GM23338 (cell line): ENCODE measurements around the gene AACS. TPM values are rescaled to one million over a fixed set of nuclear protein-coding genes. Genes with fewer than 3 reads are reported as not detected.

ENCODE experiments used
- ATAC-seq: fragments of 200-7000 bp; cut with Tn5 transposase; 3 replicates; pipeline ENCODE4 v1.9.1; 2020
- DNase-seq: peaks from one replicate; pipeline ENCODE4 v3.0.0-alpha.2; 2015; ENCODE audit warnings: low spot score
- H2AFZ ChIP-seq: fragments of 200-600 bp; sonication (generic); 2 replicates; pipeline ENCODE4 v1.8.0; 2016; ENCODE audit warnings: antibody characterized with exemption, mild to moderate bottlenecking, moderate library complexity
- H3F3A ChIP-seq: fragments of 200-600 bp; sonication (generic); replicated peaks from 2 replicates; pipeline ENCODE4 v1.8.0; 2017; ENCODE audit warnings: antibody characterized with exemption, mixed run types, low read depth
- H3K27ac ChIP-seq: fragments of 200-600 bp; sonication (generic); 2 replicates; pipeline ENCODE4 v1.6.1; 2016; ENCODE audit warnings: low read depth
- H3K27me3 ChIP-seq: fragments of 200-600 bp; sonication (generic); 2 replicates; pipeline ENCODE4 v1.8.0; 2016; ENCODE audit warnings: mild to moderate bottlenecking, mixed run types, moderate library complexity; ENCODE audit not compliant: insufficient read depth
- H3K36me3 ChIP-seq: fragments of 200-600 bp; sonication (generic); 2 replicates; pipeline ENCODE4 v1.8.0; 2016; ENCODE audit warnings: mild to moderate bottlenecking; ENCODE audit not compliant: insufficient read depth
- H3K4me1 ChIP-seq: fragments of 200-600 bp; sonication (generic); 2 replicates; pipeline ENCODE4 v1.8.0; 2016; ENCODE audit warnings: mild to moderate bottlenecking, moderate library complexity; ENCODE audit not compliant: insufficient read depth
- H3K4me2 ChIP-seq: fragments of 200-600 bp; sonication (generic); 2 replicates; pipeline ENCODE4 v1.7.1; 2017; ENCODE audit warnings: mixed run types
- H3K4me3 ChIP-seq: fragments of 200-600 bp; sonication (generic); 2 replicates; pipeline ENCODE4 v1.6.1; 2016; ENCODE audit warnings: mixed run types
- H3K79me2 ChIP-seq: fragments of 200-600 bp; sonication (generic); replicated peaks from 2 replicates; pipeline ENCODE4 v1.8.0; 2017; ENCODE audit warnings: mild to moderate bottlenecking; ENCODE audit not compliant: insufficient read depth
- H3K9me2 ChIP-seq: fragments of 200-600 bp; sonication (generic); 2 replicates; pipeline ENCODE4 v1.8.0; 2017; ENCODE audit not compliant: insufficient read depth
- H4K20me1 ChIP-seq: fragments of 200-600 bp; sonication (generic); replicated peaks from 2 replicates; pipeline ENCODE4 v1.8.0; 2017; ENCODE audit warnings: mild to moderate bottlenecking; ENCODE audit not compliant: insufficient read depth
- H3K27ac Mint-ChIP-seq: 2 replicates; pipeline ENCODE4 v1.8.0; 2020; ENCODE audit warnings: inconsistent platforms, mild to moderate bottlenecking, moderate library complexity, mixed read lengths
- H3K27me3 Mint-ChIP-seq: 3 replicates; pipeline ENCODE4 v1.8.0; 2022; ENCODE audit warnings: low read depth, mild to moderate bottlenecking, moderate library complexity, mixed read lengths, inconsistent platforms; ENCODE audit not compliant: insufficient read depth, poor library complexity
- H3K36me3 Mint-ChIP-seq: 3 replicates; pipeline ENCODE4 v1.8.0; 2021; ENCODE audit warnings: low read depth, mild to moderate bottlenecking, inconsistent platforms, moderate library complexity, mixed read lengths
- H3K4me1 Mint-ChIP-seq: 3 replicates; pipeline ENCODE4 v1.8.0; 2020; ENCODE audit warnings: mild to moderate bottlenecking, inconsistent platforms, mixed read lengths
- H3K4me3 Mint-ChIP-seq: 3 replicates; pipeline ENCODE4 v1.8.0; 2021; ENCODE audit warnings: moderate library complexity, mild to moderate bottlenecking, inconsistent platforms, mixed read lengths
- H3K9me3 Mint-ChIP-seq: 3 replicates; pipeline ENCODE4 v1.8.0; 2020; ENCODE audit warnings: moderate library complexity, mild to moderate bottlenecking, inconsistent platforms, mixed read lengths
- CREB1 ChIP-seq: fragments of 250-450 bp; sonication (Bioruptor Pico); IDR thresholded peaks from 2 replicates; pipeline ENCODE4 v1.5.0; 2020; ENCODE audit warnings: low read depth, mild to moderate bottlenecking, moderate library complexity
- ETS1 ChIP-seq: IDR thresholded peaks from 2 replicates; pipeline ENCODE4 v1.6.1; 2016; ENCODE audit warnings: antibody characterized with exemption
- NANOG ChIP-seq: IDR thresholded peaks from 2 replicates; pipeline ENCODE4 v1.6.1; 2016; ENCODE audit warnings: antibody characterized with exemption, borderline replicate concordance
- STAT1 ChIP-seq: IDR thresholded peaks from one replicate; pipeline ENCODE4 v1.6.1; 2016; ENCODE audit warnings: antibody characterized with exemption; ENCODE audit not compliant: unreplicated experiment
- ZNF114 ChIP-seq: fragments of 250-450 bp; sonication (Bioruptor Pico); IDR thresholded peaks from 2 replicates; pipeline ENCODE4 v1.5.0; 2020; ENCODE audit warnings: mild to moderate bottlenecking, moderate library complexity
- ZNF331 ChIP-seq: fragments of 250-450 bp; sonication (Bioruptor Pico); IDR thresholded peaks from 2 replicates; pipeline ENCODE4 v1.5.0; 2020; ENCODE audit warnings: low read depth, mild to moderate bottlenecking, moderate library complexity
- polyA plus RNA-seq: library from polyadenylated mRNA; unstranded; fragments of >200 nt; fragmentation: Nextera tagmentation; extraction: Ambion mirVana; gene quantifications from 2 replicates; pipeline ENCODE4 v1.2.1, GENCODE V29; 2016
- total RNA-seq: library from RNA; depleted of rRNA; stranded (reverse); fragments of >200 nt; shearing (Covaris generic); gene quantifications from 2 replicates; pipeline ENCODE4 v1.2.3, GENCODE V29; 2014
- TF ChIP-seq, protein P1 (sequence below): fragments of 250-450 bp; sonication (Bioruptor Pico); IDR thresholded peaks from 2 replicates; pipeline ENCODE4 v1.5.0; 2020; ENCODE audit warnings: mild to moderate bottlenecking, moderate library complexity

Gene AACS
- total and polyA plus RNA-seq, 2 experiments from 2014 or later = 31.1 to 64.4 TPM

DNA sequence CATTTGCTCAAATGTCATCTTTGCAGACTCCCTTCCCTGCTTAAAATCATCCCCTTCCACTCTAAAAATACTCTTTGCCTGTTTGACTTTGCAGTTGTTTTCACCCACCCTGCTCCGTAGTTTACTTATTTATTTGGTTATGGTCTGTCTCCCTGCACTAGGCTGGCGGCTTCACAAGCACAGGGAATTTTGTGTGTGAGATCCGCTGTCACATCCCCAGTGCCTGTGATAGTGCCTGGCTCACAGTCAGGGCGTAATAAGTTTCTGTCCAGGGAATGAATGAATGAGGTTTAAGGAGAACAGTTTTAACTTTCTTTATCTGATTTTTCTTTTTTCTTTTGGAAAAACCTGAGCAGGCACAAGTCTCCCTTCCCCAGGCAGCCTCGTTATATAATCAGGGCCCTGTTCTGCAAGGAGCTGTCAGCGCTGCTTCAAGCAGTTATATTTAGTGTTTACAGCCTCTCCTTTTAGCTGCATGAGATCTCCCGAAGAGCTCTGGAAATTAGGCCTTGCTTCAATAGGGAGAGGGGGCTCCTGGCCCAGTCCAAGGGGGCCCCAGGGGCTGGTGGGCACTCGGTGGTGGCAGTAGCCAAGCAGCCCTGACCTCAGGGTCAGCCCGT lies 107.1 kb downstream of the AACS start:
- Mint-ChIP-seq H3K4me1 (no peaks in the 10 kb centered on the region), H3K27me3 (peaks cover 11% of the 10 kb centered on the region), H3K4me3 (no peak overlapping the region), H3K9me3 (peaks cover 4% of the 10 kb centered on the region), H3K36me3 (0 out of 3 replicates have a peak, but pooled peaks cover 3% of the 10 kb centered on the region), H3K27ac (no peak overlapping the region)
- TF ChIP-seq ETS1 (no peak), ZNF331 (no peak), ZNF114 (CRISPR knock-in tag) (no peak), CREB1 (CRISPR knock-in tag) (no peak), STAT1 (no peak)
- H3K9me2 ChIP-seq = peaks cover 3% of the 10 kb centered on the region; the same call in 1 of the 2 replicates
- no peak overlapping the region for H3K27ac ChIP-seq
- no peaks in the 10 kb centered on the region for H3K4me1 ChIP-seq
- no peaks in the 10 kb centered on the region for H4K20me1 ChIP-seq
- no peaks in the 10 kb centered on the region for H3K36me3 ChIP-seq
- DNase-seq = no peak
- no peak overlapping the region for H3K4me2 ChIP-seq
- no peak overlapping the region for H3K4me3 ChIP-seq
- H3F3A ChIP-seq = no peaks in the 10 kb centered on the region
- no peaks in the 10 kb centered on the region for H3K79me2 ChIP-seq
- no peak overlapping the region for H2AFZ ChIP-seq
- no peaks in the 10 kb centered on the region for H3K27me3 ChIP-seq
- no peak for ATAC-seq

DNA sequence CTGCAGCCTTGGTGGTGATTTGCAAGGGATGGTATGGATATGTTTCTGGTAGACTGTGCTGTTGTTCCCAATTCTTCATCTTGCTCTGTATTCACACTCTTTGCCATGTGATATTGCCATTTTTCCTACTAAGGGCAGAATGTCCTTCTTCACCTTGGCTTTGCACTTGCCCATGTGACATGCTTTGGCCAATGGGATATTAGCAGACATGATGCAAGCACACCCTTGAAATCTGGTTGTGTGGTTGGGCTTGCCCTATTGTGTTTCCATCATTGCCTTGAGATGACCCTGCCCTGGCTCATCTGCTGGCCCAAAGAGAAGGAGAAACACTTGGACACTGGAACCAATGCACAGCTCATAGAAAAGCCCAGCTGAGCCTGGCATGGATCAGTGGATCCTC lies 110.3 kb downstream of the AACS start:
- Histone ChIP-seq H3F3A (no peaks in the 10 kb centered on the region), H3K36me3 (no peaks in the 10 kb centered on the region), H4K20me1 (no peaks in the 10 kb centered on the region), H3K4me3 (no peak overlapping the region), H3K27ac (no peak overlapping the region), H3K4me2 (no peak overlapping the region), H2AFZ (no peak overlapping the region), H3K27me3 (no peaks in the 10 kb centered on the region), H3K79me2 (no peaks in the 10 kb centered on the region), H3K4me1 (no peaks in the 10 kb centered on the region), H3K9me2 (no peaks in the 10 kb centered on the region)
- no peak overlapping the region for H3K4me3 Mint-ChIP-seq
- peaks cover 7% of the 10 kb centered on the region; the same call in 2 of the 3 replicates for H3K36me3 Mint-ChIP-seq
- H3K27ac Mint-ChIP-seq = no peak overlapping the region
- peaks cover 9% of the 10 kb centered on the region for H3K9me3 Mint-ChIP-seq
- no peak for TF ChIP-seq ETS1
- TF ChIP-seq NANOG = no peak
- TF ChIP-seq, protein P1, sequence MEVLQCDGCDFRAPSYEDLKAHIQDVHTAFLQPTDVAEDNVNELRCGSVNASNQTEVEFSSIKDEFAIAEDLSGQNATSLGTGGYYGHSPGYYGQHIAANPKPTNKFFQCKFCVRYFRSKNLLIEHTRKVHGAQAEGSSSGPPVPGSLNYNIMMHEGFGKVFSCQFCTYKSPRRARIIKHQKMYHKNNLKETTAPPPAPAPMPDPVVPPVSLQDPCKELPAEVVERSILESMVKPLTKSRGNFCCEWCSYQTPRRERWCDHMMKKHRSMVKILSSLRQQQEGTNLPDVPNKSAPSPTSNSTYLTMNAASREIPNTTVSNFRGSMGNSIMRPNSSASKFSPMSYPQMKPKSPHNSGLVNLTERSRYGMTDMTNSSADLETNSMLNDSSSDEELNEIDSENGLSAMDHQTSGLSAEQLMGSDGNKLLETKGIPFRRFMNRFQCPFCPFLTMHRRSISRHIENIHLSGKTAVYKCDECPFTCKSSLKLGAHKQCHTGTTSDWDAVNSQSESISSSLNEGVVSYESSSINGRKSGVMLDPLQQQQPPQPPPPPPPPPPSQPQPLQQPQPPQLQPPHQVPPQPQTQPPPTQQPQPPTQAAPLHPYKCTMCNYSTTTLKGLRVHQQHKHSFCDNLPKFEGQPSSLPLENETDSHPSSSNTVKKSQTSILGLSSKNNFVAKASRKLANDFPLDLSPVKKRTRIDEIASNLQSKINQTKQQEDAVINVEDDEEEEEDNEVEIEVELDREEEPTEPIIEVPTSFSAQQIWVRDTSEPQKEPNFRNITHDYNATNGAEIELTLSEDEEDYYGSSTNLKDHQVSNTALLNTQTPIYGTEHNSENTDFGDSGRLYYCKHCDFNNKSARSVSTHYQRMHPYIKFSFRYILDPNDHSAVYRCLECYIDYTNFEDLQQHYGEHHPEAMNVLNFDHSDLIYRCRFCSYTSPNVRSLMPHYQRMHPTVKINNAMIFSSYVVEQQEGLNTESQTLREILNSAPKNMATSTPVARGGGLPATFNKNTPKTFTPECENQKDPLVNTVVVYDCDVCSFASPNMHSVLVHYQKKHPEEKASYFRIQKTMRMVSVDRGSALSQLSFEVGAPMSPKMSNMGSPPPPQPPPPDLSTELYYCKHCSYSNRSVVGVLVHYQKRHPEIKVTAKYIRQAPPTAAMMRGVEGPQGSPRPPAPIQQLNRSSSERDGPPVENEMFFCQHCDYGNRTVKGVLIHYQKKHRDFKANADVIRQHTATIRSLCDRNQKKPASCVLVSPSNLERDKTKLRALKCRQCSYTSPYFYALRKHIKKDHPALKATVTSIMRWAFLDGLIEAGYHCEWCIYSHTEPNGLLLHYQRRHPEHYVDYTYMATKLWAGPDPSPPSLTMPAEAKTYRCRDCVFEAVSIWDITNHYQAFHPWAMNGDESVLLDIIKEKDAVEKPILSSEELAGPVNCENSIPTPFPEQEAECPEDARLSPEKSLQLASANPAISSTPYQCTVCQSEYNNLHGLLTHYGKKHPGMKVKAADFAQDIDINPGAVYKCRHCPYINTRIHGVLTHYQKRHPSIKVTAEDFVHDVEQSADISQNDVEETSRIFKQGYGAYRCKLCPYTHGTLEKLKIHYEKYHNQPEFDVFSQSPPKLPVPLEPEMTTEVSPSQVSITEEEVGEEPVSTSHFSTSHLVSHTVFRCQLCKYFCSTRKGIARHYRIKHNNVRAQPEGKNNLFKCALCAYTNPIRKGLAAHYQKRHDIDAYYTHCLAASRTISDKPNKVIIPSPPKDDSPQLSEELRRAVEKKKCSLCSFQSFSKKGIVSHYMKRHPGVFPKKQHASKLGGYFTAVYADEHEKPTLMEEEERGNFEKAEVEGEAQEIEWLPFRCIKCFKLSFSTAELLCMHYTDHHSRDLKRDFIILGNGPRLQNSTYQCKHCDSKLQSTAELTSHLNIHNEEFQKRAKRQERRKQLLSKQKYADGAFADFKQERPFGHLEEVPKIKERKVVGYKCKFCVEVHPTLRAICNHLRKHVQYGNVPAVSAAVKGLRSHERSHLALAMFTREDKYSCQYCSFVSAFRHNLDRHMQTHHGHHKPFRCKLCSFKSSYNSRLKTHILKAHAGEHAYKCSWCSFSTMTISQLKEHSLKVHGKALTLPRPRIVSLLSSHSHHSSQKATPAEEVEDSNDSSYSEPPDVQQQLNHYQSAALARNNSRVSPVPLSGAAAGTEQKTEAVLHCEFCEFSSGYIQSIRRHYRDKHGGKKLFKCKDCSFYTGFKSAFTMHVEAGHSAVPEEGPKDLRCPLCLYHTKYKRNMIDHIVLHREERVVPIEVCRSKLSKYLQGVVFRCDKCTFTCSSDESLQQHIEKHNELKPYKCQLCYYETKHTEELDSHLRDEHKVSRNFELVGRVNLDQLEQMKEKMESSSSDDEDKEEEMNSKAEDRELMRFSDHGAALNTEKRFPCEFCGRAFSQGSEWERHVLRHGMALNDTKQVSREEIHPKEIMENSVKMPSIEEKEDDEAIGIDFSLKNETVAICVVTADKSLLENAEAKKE (CRISPR knock-in tag) = no peak
- no peak for TF ChIP-seq CREB1 (CRISPR knock-in tag)
- TF ChIP-seq ZNF114 (CRISPR knock-in tag) = no peak
- H3K27me3 Mint-ChIP-seq = peaks cover 11% of the 10 kb centered on the region
- ATAC-seq = no peak
- DNase-seq = no peak
- peaks cover 3% of the 10 kb centered on the region; the same call in 1 of the 3 replicates for H3K4me1 Mint-ChIP-seq
